Endometrial microvascular endothelial cells (primary cell): ENCODE data around the gene MARK3. TPM values are rescaled to one million over a fixed set of nuclear protein-coding genes. Genes with fewer than 3 reads are reported as not detected.

Source experiments
- in situ Hi-C: cut with HindIII; loops from 2 replicates; pipeline ENCODE4 v1.10.0; 2017; ENCODE audit warnings: low sequenced_read_pairs, low pct_unique_long_range_greater_than_20kb; ENCODE audit errors: inconsistent ontology term
- total RNA-seq: library from RNA; depleted of rRNA; stranded (reverse); fragments of >200 nt; gene quantifications from one replicate; pipeline ENCODE4 v1.2.3, GENCODE V29; 2015; ENCODE audit errors: inconsistent ontology term

Gene MARK3
- total RNA-seq, 1 donor from 2014 or later: 61.6 TPM

DNA sequence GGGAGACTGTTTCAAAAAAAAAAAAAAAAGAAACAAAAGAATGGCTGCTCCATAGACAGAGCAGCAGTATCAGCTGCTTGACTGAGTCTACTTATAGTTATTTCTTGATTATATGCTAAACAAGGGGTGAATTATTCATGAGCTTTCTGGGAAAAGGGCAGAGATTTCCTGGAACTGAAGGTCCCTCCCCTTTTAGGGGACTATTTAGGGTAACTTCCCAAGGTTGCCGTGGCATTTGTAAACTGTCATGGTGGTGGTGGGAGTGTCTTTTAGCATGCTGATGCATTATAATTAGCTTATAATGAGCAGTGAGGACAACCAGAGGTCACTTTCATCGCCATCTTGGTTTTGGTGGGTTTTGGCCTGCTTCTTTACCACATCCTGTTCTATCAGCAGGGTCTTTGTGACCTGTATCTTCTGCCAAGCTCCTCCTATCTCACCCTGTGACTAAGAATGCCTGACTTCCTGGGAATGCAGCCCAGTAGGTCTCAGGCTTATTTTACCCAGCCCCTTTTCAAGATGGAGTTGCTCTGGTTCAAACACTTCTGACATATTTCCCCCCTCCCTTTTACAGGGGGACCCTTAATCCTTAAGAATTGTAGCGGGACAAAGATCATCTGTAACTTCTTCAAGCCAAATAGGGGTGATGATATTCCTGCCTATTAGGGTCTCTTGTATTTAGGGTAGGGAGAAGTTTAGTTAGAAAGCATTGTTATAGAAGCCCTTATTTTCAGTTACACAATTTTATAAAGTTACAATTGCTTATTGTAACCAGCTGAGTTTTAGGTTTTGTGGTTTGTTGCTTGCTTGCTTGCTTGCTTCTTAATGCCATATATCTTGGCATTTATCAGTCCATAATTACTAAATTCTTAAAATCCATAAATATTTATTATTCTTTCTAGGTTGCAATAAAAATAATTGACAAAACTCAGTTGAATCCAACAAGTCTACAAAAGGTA lies 42.5 kb downstream of the MARK3 start:
- in situ Hi-C loops: no loop called here

DNA sequence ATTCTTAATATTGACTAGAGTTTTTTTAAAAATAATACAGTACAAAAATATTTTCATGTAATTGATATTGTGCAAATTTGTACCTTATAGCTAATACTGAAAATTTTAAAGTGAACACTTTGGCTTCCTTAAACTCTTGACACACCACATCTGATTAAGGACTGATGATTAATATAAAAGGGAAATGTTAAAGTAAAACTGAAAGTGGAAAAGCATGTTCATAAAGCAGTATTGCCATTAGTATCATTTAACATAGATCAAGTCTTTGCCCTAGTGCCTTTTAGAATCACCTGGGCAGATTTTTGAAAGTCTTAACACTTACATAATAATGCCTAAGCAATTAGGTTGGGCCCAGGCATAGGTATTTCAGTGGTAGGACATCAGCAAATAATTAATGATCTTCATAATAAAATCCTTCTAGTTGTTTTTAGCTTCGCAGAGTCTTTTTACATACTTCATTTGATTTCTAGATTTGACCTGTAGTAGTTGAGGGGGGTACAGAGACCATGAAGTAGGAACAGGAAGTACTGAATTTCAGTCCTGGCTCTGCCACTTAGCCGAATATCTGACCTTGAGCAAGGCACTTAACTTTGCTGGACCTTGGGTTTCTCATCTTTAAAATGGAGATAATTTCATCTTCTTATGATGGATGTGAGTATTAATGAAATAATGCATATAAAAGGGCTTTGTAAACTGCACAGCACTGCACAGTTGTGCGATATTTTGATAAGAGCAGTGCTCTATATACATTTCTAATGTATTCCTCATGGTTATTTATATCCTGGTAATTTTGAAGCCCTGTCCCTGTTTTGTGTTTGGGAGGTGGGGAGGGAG lies 43.7 kb downstream of the MARK3 start:
- in situ Hi-C loops: no loop called here

- in situ Hi-C loops: no loop called here
Measured at GRCh38 chr14:103430358-103430757, 45.1 kb downstream of the MARK3 start.

- in situ Hi-C loops: no loop called here
Measured at GRCh38 chr14:103432627-103433026, 47.4 kb downstream of the MARK3 start.

DNA sequence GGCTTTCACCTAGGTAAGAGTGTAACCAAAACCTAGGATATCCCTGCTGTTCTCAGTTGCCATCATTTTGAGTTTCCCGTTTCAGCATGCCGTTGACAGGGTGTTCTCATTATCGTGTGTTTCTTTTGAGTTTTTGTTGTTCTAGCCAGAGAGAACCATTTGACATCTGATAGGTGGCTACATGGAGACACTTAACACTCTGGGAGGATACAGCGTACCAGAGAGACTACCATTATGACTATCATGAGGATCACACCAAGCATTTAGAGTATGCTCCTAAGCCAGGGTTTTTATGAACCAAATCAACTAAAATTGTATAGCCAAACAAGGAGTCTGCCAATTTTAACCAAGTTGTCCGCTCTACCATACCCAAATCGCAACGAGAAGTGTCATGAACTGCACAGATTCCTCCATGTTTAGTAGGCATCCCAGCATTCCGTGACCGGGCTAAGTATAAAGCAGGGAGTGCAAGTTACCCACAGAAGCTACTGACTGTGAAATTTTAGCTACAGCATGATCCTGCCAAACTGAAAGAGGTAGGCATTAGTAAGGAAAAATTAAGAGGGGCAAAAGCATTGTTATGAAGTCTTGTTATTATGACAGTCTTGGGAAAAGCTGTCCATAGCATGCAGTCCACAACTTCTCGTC lies 48.8 kb downstream of the MARK3 start:
- in situ Hi-C loops: no loop called here

GRCh38 chr14:103434868-103435442 lies 49.7 kb downstream of the MARK3 start:
- in situ Hi-C loops: no loop called here

- in situ Hi-C loops: no loop called here
Measured at GRCh38 chr14:103436533-103436932, 51.3 kb downstream of the MARK3 start.

- in situ Hi-C loops: no loop called here
Measured at GRCh38 chr14:103442288-103442687, 57.1 kb downstream of the MARK3 start.

- in situ Hi-C loops: no loop called here
Measured at GRCh38 chr14:103443111-103443510, 57.9 kb downstream of the MARK3 start.

DNA sequence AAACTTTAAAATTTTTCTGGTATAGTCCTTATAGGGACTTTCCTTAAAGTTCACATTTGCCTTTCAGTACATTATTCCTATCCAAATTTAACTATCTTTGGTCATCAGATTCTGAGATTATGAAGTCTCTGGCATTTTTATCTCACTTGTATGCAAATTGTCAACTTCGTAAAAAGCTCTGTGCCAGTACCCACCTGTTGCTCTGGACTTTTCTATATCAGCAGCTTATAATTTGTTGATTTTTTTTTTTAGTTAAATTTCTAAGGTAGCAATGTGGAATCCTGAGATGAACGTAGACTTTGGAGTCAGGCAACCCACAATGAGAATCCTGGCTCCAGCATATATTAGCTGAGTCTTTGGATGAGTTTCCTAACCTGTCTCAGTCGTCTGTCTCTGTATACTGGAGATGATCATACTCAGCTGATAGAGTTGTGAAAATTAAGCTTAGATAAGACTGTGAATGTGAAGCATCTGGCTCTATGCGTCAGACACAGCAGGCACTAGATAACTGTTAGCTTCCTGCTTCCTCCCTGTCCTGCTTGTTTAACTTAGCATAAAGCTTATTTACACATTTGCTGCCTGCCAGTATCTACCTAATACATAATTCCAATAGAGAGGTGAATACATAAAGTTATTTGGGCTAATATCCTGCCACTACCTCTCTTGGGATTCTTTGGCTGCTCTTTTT lies 59.8 kb downstream of the MARK3 start:
- in situ Hi-C loops: no loop called here

GRCh38 chr14:103445806-103446205 lies 60.6 kb downstream of the MARK3 start:
- in situ Hi-C loops: no loop called here

DNA sequence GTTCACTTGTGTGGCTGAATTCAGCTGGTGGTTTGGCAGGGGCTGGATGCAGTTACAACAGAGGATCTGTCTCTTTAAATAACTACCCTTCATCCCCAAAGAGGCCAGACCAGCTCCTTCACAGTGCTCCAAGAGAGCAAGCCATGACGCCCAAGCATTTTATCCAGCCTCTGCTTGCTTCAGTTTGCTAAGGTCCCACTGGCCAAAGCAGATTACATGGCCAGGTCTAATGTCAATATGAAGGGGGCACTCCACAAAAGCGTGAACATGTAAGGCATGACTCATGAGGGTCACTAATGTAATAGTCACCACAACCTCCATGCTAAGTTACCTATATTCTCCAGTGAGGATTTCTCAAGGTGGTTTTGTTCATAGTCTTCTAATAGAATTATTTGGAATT lies 62.9 kb downstream of the MARK3 start:
- in situ Hi-C loops: no loop called here

DNA sequence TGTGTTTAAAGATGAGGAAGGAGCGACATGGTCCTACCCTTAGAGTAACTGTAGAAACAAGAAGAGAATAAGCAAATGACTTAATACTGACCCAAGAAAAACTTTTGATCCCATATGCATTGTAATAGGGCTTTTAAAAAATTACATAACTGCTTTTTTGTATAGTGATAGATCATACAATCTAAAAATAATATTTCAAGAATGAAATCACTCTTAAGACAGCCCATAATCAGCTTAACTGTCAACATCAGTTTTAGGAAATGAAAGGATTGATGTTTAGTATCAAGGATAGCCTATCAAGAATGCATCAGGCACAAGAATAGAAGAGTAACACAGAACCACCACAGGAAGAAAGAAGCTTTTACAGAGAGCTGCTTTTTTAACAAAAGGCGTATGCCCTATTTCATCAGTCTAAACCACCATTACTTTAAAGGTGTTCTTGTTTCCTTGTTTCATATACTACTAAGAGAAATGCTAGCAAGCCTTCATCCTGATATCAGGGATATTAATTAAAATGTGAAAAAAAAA lies 64.5 kb downstream of the MARK3 start:
- in situ Hi-C loops: no loop called here

GRCh38 chr14:103450416-103450815 lies 65.2 kb downstream of the MARK3 start:
- in situ Hi-C loops: no loop called here

DNA sequence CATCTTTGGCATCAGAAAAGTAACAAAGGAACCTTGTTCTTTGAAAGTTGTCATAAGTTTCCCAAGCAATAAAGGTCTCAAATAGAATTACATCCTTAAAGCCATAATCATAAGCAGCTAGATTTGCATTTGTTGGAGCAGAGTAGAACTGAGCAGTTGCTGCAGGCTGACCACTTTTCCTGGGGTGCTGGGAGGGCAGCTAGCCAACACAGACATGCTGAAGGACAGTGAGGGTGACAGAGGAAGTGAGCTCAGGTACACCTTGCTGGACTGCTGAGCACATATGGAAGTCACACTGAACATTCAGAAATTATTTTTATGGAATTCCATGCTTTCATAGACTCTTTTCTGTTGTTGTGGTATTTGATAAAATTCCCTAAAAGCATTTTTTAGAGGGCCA lies 66.2 kb downstream of the MARK3 start:
- in situ Hi-C loops: no loop called here

GRCh38 chr14:103453791-103454190 lies 68.6 kb downstream of the MARK3 start:
- in situ Hi-C loops: no loop called here

- in situ Hi-C loops: no loop called here
Measured at GRCh38 chr14:103456167-103456835, 71.1 kb downstream of the MARK3 start.

GRCh38 chr14:103460415-103460814 lies 75.2 kb downstream of the MARK3 start:
- in situ Hi-C loops: no loop called here
